ENCODE measurements around the gene RIMS3. TPM values are rescaled to one million over a fixed set of nuclear protein-coding genes. Genes with fewer than 3 reads are reported as not detected.
A peak's percentile ranks its signal among the peaks of the same experiment; 100 is the strongest.

RIMS3 gene
- total RNA-seq, 1 experiment from 2014 or later, result 13.7 TPM

DNA sequence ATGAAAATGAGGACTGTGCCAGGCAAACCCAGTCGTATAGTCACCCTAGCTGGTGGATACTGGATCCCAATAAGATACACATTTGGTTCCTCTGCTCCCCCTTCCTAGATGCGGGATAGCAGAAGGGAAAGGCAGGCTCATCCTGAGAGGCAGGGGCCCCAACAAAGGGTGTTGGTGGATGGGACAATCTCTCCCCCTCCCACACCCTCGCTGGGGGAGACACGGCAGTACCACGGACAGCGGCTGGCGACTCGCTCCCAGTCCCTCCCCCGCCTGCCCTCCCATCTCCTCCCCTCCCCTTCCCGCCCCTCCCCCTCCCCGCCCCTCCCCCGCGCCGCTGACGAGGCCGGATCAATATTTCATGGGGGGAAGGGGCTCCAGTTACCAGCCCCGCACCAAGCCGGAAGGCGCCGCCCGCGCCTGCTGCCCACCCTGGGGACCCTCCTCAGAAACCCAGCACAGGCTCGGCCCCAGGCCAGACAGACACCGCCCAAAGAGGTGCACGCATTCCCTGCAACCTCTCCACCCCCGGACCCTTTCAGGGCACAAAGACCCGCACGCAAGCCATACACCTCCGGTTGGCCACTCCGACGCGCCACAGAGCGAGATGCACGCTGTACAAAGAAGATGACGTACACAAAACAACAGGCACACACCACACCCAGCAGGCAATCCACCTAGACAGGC, 11.5 kb downstream of the RIMS3 start:
- no peak overlapping the region for H3K9ac ChIP-seq (ENCODE audit: extremely low read depth, insufficient read length, low read length)

More for the DNA sequence above, 11.5 kb downstream of the RIMS3 start:
- Histone ChIP-seq H2BK5ac (ENCODE audit: insufficient read length, low read length) (no peak overlapping the region), H3K14ac (ENCODE audit: insufficient read depth, low read length) (peak overlapping the region; percentile 14; the same call in 1 of the 2 replicates), H3T11ph (ENCODE audit: low read length) (no peak overlapping the region), H3K79me2 (ENCODE audit: insufficient read depth, low read length) (no peaks in the 10 kb centered on the region), H2BK20ac (ENCODE audit: low read depth, low read length, poor library complexity, severe bottlenecking) (no peak overlapping the region), H2AK5ac (ENCODE audit: insufficient read length, low read length) (no peak overlapping the region), H4K20me1 (ENCODE audit: control insufficient read depth, insufficient read depth, insufficient read length) (no peaks in the 10 kb centered on the region), H3K79me1 (ENCODE audit: insufficient read depth, low read depth, low read length, poor library complexity, severe bottlenecking) (no peaks in the 10 kb centered on the region), H3K9me3 (ENCODE audit: control insufficient read depth, low read depth, low read length) (no peaks in the 10 kb centered on the region), H2BK120ac (ENCODE audit: low read depth, low read length, poor library complexity, severe bottlenecking) (no peak overlapping the region), H2BK15ac (ENCODE audit: low read depth, low read length) (no peak overlapping the region), H4K5ac (ENCODE audit: insufficient read length, low read depth, low read length) (no peak overlapping the region), H3K4me2 (ENCODE audit: insufficient read depth, insufficient read length, low read length) (peak overlapping the region; percentile 27), H3K56ac (ENCODE audit: insufficient read length, low read depth, low read length) (no peak overlapping the region), H4K8ac (replicated peaks; ENCODE audit: insufficient read length, low read depth, low read length) (no peak overlapping the region), H3K27ac (ENCODE audit: insufficient read length, low read depth, low read length) (no peak overlapping the region), H3K27me3 (ENCODE audit: insufficient read depth, low read length) (no peaks in the 10 kb centered on the region), H4K91ac (ENCODE audit: insufficient read length, low read depth, low read length) (no peak overlapping the region), H3K23ac (ENCODE audit: insufficient read length, low read depth, low read length) (no peak overlapping the region), H2AFZ (ENCODE audit: low read length) (no peak overlapping the region), H3K4me1 (ENCODE audit: insufficient read depth, low read length) (peaks cover 5% of the 10 kb centered on the region; the same call in 1 of the 2 replicates), H2BK12ac (ENCODE audit: insufficient read length, low read depth, low read length) (no peak overlapping the region), H3K23me2 (ENCODE audit: insufficient read length, low read depth, low read length, poor library complexity, severe bottlenecking) (no peaks in the 10 kb centered on the region), H3K4ac (ENCODE audit: low read depth, low read length) (no peak overlapping the region), H3K18ac (ENCODE audit: insufficient read length, low read depth, low read length) (peak overlapping the region; percentile 23)
- peaks cover 12 to 19% of the 10 kb centered on the region in 2 experiments for H3K4me1 Mint-ChIP-seq
- H3K27ac Mint-ChIP-seq, result peak overlapping the region in 2 of 3 experiments; percentile 40 to 60; a peak in 3 of 7 replicates
- no peaks in the 10 kb centered on the region for H3K9me3 Mint-ChIP-seq
- peak; percentile 73 for DNase-seq
- no CpG with 5 or more reads among the region's 35 CpGs for WGBS (ENCODE audit: extremely low coverage, insufficient read length, low lambda C conversion rate)
- peak overlapping the region; percentile 67 to 81 for H3K4me3 Mint-ChIP-seq
- TF ChIP-seq, protein P1, sequence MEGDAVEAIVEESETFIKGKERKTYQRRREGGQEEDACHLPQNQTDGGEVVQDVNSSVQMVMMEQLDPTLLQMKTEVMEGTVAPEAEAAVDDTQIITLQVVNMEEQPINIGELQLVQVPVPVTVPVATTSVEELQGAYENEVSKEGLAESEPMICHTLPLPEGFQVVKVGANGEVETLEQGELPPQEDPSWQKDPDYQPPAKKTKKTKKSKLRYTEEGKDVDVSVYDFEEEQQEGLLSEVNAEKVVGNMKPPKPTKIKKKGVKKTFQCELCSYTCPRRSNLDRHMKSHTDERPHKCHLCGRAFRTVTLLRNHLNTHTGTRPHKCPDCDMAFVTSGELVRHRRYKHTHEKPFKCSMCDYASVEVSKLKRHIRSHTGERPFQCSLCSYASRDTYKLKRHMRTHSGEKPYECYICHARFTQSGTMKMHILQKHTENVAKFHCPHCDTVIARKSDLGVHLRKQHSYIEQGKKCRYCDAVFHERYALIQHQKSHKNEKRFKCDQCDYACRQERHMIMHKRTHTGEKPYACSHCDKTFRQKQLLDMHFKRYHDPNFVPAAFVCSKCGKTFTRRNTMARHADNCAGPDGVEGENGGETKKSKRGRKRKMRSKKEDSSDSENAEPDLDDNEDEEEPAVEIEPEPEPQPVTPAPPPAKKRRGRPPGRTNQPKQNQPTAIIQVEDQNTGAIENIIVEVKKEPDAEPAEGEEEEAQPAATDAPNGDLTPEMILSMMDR (conservative IDR thresholded peaks at IDR 0.05), result no peak
- H3K36me3 Mint-ChIP-seq (ENCODE audit: insufficient read depth in 1 of 3, low read depth in 3 of 3), result no peaks in the 10 kb centered on the region
- no peaks in the 10 kb centered on the region; the same call in 1 of the 2 replicates for H3K27me3 Mint-ChIP-seq (ENCODE audit: low read depth)
